DND-41 (cell line): ENCODE results near the gene SMURF2.

Experiments
- CTCF ChIP-seq: IDR thresholded peaks from 2 replicates; pipeline ENCODE4 v1.5.1; 2012; ENCODE audit warnings: borderline replicate concordance, low read length, moderate library complexity, mild to moderate bottlenecking; ENCODE audit not compliant: poor library complexity, severe bottlenecking; ENCODE audit errors: extremely low read depth
- EZH2 ChIP-seq: IDR thresholded peaks from 3 replicates; pipeline ENCODE4 v1.6.1; 2012; ENCODE audit warnings: borderline replicate concordance, low read depth, mild to moderate bottlenecking, moderate library complexity, low read length, inconsistent platforms; ENCODE audit not compliant: severe bottlenecking

GRCh38 chr17:64607862-64608565 lies 54.1 kb downstream of the SMURF2 start:
- TF ChIP-seq EZH2 (no peak), CTCF (no peak)
